ENCODE measurements around the gene ECT2. TPM values are rescaled to one million over a fixed set of nuclear protein-coding genes. Genes with fewer than 3 reads are reported as not detected.

The ECT2 gene, protein sequence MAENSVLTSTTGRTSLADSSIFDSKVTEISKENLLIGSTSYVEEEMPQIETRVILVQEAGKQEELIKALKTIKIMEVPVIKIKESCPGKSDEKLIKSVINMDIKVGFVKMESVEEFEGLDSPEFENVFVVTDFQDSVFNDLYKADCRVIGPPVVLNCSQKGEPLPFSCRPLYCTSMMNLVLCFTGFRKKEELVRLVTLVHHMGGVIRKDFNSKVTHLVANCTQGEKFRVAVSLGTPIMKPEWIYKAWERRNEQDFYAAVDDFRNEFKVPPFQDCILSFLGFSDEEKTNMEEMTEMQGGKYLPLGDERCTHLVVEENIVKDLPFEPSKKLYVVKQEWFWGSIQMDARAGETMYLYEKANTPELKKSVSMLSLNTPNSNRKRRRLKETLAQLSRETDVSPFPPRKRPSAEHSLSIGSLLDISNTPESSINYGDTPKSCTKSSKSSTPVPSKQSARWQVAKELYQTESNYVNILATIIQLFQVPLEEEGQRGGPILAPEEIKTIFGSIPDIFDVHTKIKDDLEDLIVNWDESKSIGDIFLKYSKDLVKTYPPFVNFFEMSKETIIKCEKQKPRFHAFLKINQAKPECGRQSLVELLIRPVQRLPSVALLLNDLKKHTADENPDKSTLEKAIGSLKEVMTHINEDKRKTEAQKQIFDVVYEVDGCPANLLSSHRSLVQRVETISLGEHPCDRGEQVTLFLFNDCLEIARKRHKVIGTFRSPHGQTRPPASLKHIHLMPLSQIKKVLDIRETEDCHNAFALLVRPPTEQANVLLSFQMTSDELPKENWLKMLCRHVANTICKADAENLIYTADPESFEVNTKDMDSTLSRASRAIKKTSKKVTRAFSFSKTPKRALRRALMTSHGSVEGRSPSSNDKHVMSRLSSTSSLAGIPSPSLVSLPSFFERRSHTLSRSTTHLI
- total RNA-seq (2022; extraction: Qiagen RNA extraction; ENCODE audit: low read depth): 59.5 to 79.1 TPM (median 73.0 TPM) in 5 replicates

DNA sequence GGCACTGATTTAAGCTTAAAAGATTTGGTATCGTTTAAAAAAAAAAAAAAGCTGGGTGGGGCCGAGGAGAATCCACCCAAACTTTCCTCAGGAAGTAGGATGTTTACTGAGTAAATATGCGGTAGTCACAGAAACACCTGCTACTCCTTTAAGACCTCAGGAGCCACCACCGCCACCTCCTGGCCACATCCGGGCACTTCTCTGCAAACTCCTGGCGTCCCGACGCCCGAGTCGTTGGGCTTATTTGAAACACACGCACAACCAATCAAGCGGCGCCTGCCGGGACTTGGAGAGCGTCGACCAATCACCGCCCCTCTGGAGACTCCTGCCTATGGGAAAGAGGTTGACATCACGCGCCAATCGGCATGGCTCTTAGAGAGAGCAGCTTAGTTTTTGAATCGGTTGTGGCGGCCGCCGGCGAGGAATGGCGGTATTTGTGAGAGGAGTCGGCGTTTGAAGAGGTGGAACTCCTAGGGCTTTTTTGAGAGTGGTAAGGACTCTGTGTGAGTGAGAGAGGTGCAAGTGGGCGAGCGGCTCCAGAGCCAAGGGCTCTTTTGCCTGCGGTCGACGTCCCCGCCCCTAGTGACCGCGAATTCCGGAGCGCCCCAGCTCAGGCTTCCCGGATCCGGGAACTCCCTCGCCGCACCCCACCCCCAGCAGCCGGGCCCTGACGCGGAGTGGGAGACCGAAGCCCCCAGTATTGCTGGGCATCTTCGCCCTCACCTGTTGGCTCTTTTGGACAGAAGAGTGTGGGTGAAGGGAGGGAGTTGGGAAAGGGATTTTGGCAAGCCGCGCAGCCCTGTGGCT lies at the start of gene ECT2:
Gene ECT2 (plus strand): TSS at position 359 of the 807 bp plus-strand sequence. CDS start 3,805 bp downstream, outside the sequence.

GRCh38 chr3:172710664-172711453 lies 39.7 kb upstream of the ECT2 start, which contains the start of gene NCEH1:
NCEH1 (minus strand) TSS chr3:172711067; CDS start chr3:172710984, 83 bp downstream.

Other genes with a start within 250 kb of the ECT2 start
- 0.10 to 0.33 TPM (median 0.23 TPM) in 3 of 5 replicates, not detected in the others for gene TNFSF10, start 227.3 kb upstream of the ECT2 start, total RNA-seq (2022; extraction: Qiagen RNA extraction; ENCODE audit: low read depth)
- 31.5 to 40.0 TPM (median 39.2 TPM) in 5 replicates for gene NCEH1, start 39.7 kb upstream of the ECT2 start, total RNA-seq (2022; extraction: Qiagen RNA extraction; ENCODE audit: low read depth)

Measured in A549 treated with GW870086 at 1 μM for 4 hours (cell line).